ENCODE data around the gene RAD18.

GRCh38 chr3:8854656-8855055, 108.6 kb downstream of the RAD18 start:
- no peak for TF ChIP-seq POLR2A (IDR thresholded peaks at IDR 0.05)
- no peak for TF ChIP-seq CTCF (IDR thresholded peaks at IDR 0.05)
- no peak for TF ChIP-seq POLR2AphosphoS5 (IDR thresholded peaks at IDR 0.05)

Data from sigmoid colon (tissue), 4 donors.